KOPT-K1 (cell line): ENCODE results near the gene AFAP1L1.

ENCODE experiments used
- H3K27ac ChIP-seq: fragments of 200-600 bp; sonication (generic); 2 replicates; pipeline ENCODE4 v1.5.1; 2016; ENCODE audit warnings: antibody characterized with exemption, mild to moderate bottlenecking, low read depth, low read length; ENCODE audit not compliant: poor library complexity, severe bottlenecking
- H3K36me3 ChIP-seq: fragments of 200-600 bp; sonication (generic); 2 replicates; pipeline ENCODE4 v1.5.1; 2017; ENCODE audit warnings: antibody characterized with exemption, mild to moderate bottlenecking, low read length, moderate library complexity; ENCODE audit not compliant: insufficient read depth
- H3K9me3 ChIP-seq: fragments of 200-600 bp; sonication (generic); 2 replicates; pipeline ENCODE4 v1.5.1; 2017; ENCODE audit warnings: antibody characterized with exemption, low read length, mild to moderate bottlenecking; ENCODE audit not compliant: insufficient read depth, poor library complexity, severe bottlenecking

AFAP1L1 gene

GRCh38 chr5:149310947-149311658 lies 39.4 kb downstream of the AFAP1L1 start:
- no peaks in the 10 kb centered on the region for H3K9me3 ChIP-seq
- no peaks in the 10 kb centered on the region for H3K36me3 ChIP-seq
- H3K27ac ChIP-seq = no peak overlapping the region

GRCh38 chr5:149313151-149313841 lies 41.6 kb downstream of the AFAP1L1 start:
- H3K36me3 ChIP-seq = no peaks in the 10 kb centered on the region
- H3K9me3 ChIP-seq = no peaks in the 10 kb centered on the region
- H3K27ac ChIP-seq = no peak overlapping the region

DNA sequence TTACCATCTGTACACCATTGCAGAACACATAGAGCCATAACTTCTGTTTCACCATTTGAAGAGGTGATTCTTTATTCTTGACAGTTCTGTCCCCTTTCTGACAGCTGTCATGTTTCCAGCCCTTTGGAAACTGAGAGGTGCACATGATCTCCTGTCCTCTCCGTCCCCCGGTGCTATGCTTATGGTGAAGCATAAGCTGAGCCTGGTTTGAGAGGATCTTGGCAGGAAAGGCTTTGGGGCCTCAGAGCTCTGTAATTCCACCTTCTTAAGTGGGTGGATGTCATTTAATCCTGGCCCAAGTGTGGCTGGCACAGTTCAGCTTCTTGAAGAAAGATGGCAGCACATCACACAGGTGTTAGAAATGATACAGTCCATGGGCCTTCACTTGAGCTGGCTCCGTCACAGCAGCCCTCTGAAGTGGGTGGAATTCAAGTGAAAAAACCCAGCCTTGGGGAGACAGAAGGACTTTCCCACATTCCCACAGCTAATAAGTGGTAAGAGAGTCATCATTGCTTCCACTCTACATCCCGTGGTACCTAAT lies 43.0 kb downstream of the AFAP1L1 start:
- Histone ChIP-seq H3K27ac (no peak overlapping the region), H3K36me3 (no peaks in the 10 kb centered on the region), H3K9me3 (no peaks in the 10 kb centered on the region)

DNA sequence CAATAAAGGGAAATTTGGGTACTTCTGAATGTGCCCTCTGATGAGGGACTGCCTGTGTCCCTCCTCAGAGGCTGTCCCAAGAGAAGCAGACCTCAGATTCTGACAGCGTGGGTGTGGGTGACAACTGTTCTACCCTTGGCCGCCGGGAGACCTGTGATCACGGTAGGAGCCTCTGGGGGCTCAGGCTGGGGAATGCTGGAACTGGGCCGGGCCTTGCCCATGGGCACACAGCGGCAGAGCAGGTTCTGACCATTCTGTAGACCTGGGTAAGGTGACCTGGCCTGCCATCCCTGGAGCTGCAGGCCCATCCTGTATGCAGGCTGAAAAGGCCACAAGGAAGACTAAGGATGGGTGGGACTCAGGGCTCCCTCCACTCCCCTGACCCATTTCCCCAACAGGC lies 44.1 kb downstream of the AFAP1L1 start:
- Histone ChIP-seq H3K27ac (no peak overlapping the region), H3K9me3 (no peaks in the 10 kb centered on the region)

GRCh38 chr5:149317281-149318048 lies 45.8 kb downstream of the AFAP1L1 start:
- Histone ChIP-seq H3K27ac (no peak overlapping the region), H3K36me3 (no peaks in the 10 kb centered on the region), H3K9me3 (no peaks in the 10 kb centered on the region)

More for the DNA sequence above, 44.1 kb downstream of the AFAP1L1 start:
- H3K36me3 ChIP-seq = no peaks in the 10 kb centered on the region

DNA sequence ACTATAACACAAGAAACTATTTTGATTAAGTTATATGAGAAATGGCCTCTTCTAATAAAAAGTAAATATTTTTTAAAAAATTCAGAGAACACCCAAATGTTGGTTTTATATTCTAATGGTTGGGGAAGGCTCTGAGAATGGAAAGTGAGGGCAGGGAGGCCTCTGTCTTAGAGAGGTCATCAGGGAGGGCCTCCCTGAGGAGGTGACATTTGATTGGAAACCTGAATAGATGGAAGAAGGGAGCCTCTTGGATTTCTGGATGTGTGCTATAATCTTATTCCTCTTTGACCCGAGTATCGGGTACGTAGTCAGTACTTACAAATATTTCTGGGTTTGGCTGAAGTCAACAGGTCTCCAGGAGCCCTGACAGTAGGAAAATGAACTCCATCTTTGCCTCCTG lies 47.5 kb downstream of the AFAP1L1 start:
- H3K36me3 ChIP-seq = no peaks in the 10 kb centered on the region
- H3K9me3 ChIP-seq = no peaks in the 10 kb centered on the region
- H3K27ac ChIP-seq = no peak overlapping the region

DNA sequence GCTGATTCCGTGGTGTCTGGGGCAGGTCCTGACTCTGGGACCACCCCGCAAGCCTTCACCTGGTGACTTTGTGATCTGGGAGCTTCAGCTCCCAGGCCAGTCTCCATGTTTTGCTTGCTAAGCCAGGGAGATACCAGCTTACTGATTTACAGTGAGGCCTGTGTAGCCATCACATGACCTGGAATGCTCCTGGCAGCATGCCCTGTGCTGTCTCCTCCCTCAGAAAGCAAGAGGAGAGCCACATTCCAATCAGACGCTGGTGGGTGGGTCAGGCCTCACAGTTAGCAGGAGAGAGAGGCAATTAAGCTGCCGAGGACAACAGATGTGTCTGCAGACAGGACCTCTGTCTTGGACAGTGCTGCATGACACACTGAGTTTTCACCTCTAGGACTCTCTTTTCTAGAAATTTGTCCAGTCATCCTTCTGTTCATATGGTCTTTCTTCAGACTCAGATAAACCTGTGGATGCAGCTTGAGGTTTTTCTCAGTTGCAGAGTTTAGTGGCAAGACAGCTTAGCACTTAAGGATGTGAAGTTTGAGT lies 49.2 kb downstream of the AFAP1L1 start:
- H3K27ac ChIP-seq = no peak overlapping the region
- H3K36me3 ChIP-seq = no peaks in the 10 kb centered on the region
- no peaks in the 10 kb centered on the region for H3K9me3 ChIP-seq

DNA sequence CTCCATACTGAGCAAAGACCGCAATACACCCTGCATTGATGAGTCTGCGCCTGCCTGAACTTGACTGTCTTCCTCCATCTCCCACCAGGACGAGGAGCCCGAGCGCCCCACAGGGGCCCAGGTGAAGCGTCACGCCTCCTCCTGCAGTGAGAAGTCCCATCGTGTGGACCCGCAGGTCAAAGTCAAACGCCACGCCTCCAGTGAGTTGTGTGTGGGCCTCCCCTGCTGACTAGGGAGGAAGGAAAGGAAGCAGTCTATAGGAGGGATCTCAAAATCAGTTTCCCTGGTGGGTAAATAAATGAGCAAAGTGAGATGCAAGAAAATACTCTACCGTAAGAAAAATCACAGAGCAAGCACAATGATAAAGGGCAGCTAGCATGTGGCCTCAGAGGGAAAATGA lies 50.9 kb downstream of the AFAP1L1 start:
- no peak overlapping the region for H3K27ac ChIP-seq
- peaks cover 4% of the 10 kb centered on the region for H3K9me3 ChIP-seq
- no peaks in the 10 kb centered on the region for H3K36me3 ChIP-seq

- H3K9me3 ChIP-seq = peaks cover 4% of the 10 kb centered on the region
- no peak overlapping the region for H3K27ac ChIP-seq
- no peaks in the 10 kb centered on the region for H3K36me3 ChIP-seq
These were observed 51.6 kb downstream of the AFAP1L1 start for GRCh38 chr5:149323210-149323609.

GRCh38 chr5:149323621-149324205 lies 52.1 kb downstream of the AFAP1L1 start:
- peaks cover 4% of the 10 kb centered on the region for H3K9me3 ChIP-seq
- H3K36me3 ChIP-seq = no peaks in the 10 kb centered on the region

DNA sequence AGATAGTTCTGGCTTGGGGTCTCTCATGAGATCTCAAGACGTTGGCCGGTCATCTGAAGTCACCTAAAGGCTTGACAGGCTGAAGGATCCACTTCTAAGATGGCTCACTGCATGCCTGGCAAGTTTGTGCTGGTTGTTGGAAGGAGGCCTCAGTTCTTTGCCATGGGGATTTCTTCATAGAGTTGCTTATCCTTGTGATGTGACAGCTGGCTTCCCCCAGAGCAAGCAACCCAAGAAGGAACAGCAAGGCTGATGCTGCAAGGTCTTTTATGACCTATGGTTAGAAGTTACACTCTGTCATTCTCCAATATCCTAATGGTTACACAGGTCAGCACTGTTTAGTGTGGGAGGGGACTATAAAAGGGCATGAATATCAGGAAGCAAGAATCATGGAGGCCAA lies 53.0 kb downstream of the AFAP1L1 start:
- Histone ChIP-seq H3K36me3 (no peaks in the 10 kb centered on the region), H3K27ac (no peak overlapping the region), H3K9me3 (peaks cover 4% of the 10 kb centered on the region)

More at GRCh38 chr5:149323621-149324205, 52.1 kb downstream of the AFAP1L1 start:
- no peak overlapping the region for H3K27ac ChIP-seq

- Histone ChIP-seq H3K36me3 (no peaks in the 10 kb centered on the region), H3K9me3 (peaks cover 4% of the 10 kb centered on the region), H3K27ac (no peak overlapping the region)
These were observed 53.6 kb downstream of the AFAP1L1 start for GRCh38 chr5:149325166-149325735.

DNA sequence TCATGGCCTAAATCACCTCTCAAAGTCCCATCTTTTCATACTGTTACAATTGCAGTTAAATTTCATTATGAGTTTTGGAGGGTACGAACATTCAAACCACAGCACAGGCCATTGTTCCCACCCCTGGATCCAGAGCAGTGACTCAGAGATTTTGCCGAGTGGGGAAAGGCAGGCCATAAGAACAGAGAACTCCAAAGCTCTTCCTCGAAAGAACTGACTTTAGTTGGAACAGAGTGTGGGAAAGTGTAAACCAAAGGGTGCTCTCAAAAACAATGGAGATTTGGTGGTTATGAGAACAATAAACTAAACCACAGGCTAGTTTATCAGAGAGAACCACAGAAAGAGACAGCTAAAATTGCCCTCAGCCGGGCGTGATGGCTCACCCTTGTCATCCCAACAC lies 54.2 kb downstream of the AFAP1L1 start:
- H3K27ac ChIP-seq = no peak overlapping the region
- no peaks in the 10 kb centered on the region for H3K36me3 ChIP-seq
- peaks cover 4% of the 10 kb centered on the region for H3K9me3 ChIP-seq

DNA sequence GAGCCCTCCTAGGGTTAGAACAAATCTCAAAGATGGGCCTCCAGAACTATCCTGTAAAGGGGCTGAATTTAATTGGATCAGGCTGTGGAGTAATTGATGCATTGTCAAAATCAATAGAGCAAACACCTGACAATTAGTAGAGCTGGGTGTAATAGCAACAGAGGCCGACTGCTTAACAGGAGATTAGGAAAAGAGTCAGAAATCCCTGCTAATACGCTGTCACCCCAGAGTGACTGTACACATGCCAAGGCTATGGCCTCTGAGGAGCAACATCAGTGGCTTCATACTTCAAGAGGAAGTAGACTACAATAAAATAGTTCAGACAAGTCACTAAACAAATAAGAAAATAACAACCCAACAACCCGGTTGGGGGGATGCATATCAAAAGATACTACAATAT lies 55.0 kb downstream of the AFAP1L1 start:
- Histone ChIP-seq H3K27ac (no peak overlapping the region), H3K9me3 (peaks cover 4% of the 10 kb centered on the region), H3K36me3 (no peaks in the 10 kb centered on the region)
